HG03354 (cell line): ENCODE measurements around the gene SCGB1D4.
"Not testable (repeated sequence)": the region's sequence is repeated elsewhere in the genome, so short reads cannot be mapped to it uniquely, and the experiment has no call there.

ENCODE experiments used
- ATAC-seq: cut with Tn5 transposase; IDR thresholded peaks from one replicate; pipeline ENCODE4 v1.9.1; 2021; ENCODE audit warnings: mild to moderate bottlenecking; ENCODE audit not compliant: unreplicated experiment, poor library complexity, severe bottlenecking

SCGB1D4 gene, protein sequence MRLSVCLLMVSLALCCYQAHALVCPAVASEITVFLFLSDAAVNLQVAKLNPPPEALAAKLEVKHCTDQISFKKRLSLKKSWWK

DNA sequence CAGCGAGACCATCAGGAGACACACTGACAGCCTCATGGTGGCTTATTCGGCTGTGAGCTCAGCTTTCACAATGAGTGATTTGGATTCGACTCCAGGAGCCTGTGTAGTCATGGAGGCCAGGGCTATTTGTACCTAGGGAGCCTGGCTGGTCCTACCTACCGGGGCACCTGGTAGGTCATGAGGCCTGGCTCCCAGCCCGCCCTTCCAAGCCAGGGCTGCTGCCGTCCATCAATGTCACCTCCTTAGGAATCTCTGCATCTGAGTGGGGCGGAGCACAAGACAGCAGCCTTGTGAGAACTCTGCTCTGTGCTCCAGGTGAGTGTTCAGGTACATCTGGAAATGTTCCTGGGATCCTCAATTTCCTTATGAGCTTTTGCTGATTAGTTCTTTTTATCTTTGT lies at the start of gene SCGB1D4:
Gene SCGB1D4 (minus strand): TSS at position 101 of the 400 bp plus-strand sequence. CDS start 65 bp downstream, at position 36.
- ATAC-seq, result no peak

DNA sequence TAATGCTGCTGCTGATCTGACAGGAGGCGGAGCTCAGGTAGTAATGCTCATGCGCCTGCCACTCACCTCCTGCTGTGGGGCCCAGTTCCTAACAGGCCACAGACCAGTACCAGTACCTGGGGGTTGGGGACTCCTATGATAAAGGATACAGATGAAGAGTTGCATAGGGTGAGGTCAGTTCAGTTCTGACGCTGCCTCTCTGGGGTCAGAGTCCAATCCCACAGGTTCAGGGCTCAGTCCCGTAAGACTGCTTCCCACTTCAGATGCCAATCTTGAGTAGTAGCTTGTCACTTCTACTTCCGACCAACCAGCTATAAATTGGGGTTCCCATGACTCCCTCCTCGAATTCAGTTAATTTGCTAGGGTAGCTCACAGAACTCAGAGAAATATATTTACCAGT lies 47.0 kb upstream of the SCGB1D4 start:
- ATAC-seq, result no peak

DNA sequence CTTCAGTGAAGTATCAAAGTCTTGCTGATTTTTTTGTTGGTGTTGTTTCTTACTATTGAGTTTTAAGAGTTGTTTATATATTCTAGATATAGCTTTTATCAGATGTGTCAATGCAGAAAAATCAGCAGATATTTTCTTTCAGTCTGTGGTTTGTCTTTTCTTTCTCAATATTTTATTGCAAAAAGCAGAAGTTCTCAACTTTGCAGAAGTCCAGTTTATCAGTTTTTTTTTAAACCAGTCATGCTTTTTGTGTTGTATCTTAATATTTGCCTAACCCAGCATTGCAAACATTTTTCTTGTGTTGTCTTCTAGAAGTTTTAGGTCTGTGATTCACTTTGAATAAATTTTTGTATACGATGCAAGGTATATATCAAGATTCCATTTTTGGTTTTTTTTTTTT lies 45.3 kb upstream of the SCGB1D4 start:
- no peak for ATAC-seq

DNA sequence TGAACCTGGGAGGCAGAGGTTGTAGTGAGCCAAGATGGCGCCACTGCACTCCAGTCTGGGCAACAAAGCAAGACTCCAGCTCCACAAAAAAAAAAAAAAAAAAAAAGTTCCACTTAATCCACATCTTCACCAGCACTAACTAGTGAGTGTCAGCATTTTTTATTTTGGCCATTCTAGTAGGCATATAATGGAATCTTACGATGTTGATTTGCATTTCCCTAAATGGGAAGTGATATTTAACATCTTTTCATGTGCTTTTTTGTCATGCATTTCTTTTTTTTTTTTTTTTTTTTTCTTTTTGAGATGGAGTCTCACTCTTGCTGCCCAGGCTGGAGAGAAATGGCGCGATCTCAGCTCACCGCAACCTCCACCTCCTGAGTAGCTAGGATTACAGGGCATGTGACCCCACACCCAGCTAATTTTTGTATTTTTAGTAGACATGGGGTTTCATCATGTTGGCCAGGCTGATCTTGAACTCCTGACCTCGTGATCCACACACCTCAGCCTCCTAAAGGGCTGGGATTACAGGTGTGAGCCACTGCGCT lies 44.8 kb upstream of the SCGB1D4 start:
- ATAC-seq, result not testable (repeated sequence)

DNA sequence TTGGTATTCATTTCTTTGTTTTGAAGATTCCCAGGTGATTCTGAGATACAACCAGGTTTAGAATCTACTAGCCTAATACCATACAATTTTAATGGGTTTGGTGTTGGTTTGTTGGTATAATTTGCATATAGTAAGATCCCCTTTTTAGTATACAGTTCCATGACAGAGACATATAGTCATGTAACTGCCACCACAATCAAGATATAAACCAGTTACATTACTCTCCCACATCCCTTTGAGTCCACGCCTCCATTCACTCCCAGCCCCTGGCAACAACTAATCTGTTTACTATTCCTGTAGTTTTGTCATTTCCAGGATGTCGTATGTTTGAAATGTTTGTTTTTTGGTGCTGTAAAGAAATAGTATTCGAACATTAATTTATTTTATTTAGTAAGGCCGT lies 42.7 kb upstream of the SCGB1D4 start:
- ATAC-seq, result no peak

DNA sequence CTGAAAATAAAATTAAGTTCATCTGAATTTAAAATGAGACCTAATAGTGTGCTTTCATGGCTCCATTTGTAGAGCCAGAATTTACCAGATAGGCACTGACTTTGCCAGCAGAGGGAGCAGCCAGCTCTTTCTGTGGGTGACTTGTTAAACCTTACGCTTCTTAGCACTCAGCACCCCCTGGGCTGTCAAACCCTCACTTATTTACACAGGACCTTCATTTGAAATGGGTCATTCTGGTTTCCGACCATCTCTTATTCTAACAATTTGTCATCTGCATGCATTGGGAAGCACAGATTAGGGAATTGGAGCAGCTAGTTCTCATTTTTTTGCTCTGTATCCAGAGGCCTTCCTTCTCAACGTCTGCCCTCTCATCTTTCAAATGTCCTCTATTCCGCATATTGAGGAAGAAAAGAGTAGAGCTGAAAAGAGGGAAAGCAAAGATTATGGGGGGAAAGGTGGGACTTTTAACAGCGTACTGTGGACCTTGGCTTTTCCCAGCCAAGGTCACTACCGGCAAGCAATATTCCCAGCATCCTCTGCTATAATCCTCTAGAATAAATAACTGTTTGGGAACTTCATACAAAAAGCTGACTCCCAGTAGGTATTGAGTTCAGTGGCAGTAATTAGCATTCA lies 41.5 kb upstream of the SCGB1D4 start:
- ATAC-seq, result no peak

DNA sequence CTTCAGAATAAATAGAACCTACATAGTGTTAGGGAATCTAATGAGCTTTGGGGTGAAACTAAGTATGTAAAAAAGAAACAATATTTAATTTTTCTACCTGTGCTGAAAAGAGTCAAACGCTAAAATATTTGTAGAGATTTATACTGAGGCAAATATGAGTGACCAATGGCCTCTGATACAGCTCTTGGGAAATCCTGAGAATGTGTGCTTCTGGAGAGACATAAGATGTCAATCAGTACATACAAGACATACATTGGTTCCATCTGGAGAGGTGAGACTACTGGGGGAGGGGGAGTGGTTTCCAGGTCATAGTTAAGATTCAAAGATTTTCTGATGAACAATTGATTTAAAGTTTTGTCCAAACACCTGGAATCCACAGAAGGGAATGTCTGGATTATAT lies 39.3 kb upstream of the SCGB1D4 start:
- ATAC-seq, result no peak

DNA sequence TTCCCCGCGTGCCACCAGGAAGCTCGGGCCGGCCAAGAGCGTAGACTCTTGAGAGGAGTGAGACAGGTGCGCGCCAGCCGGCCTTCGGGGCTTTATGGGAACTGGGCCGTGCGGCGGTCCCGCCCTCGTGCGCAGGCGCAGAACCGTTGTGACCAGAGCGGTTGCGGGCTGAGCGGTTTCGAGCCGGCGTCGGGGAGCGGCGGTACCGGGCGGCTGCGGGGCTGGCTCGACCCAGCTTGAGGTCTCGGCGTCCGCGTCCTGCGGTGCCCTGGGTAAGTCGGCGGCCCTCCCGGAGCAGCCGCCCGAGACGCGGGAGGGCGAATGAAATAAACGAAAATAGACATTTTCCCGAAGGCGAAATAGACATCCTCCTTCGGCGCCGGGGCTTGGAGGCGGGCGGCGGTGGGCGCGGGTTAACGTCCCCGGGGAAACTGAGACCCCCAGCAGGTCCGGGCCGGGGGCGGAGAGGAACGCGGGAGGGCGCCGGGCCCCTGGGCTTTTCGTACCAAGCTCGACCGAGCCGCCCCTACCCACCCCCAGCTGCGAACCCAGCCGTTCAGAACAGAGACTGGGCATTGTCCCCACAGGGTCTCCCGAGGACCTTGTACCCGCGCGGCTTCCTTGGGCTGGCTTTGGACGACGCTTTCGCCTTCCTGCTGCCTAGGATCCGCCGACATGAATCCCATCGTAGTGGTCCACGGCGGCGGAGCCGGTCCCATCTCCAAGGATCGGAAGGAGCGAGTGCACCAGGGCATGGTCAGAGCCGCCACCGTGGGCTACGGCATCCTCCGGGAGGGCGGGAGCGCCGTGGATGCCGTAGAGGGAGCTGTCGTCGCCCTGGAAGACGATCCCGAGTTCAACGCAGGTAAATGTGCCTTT lies 38.7 kb upstream of the SCGB1D4 start, which contains the start of gene ASRGL1:
Gene ASRGL1 (plus strand): TSS at position 146 of the 879 bp plus-strand sequence. CDS start 530 bp downstream, at position 676.
- ATAC-seq, result no peak

DNA sequence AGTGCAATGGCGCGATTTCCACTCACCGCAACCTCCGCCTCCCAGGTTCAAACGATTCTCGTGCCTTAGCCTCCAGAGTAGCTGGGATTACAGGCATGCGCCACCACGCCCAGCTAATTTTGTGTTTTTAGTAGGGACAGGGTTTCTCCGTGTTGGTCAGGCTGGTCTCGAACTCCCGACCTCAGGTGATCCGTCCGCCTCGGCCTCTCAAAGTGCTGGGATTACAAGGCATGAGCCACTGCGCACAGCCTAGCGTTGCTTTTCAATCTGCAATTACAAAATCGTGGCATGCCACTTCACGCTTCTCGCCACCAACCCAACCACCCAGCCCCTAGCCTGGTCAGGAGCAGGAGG lies 38.1 kb upstream of the SCGB1D4 start:
- not testable (repeated sequence) for ATAC-seq

DNA sequence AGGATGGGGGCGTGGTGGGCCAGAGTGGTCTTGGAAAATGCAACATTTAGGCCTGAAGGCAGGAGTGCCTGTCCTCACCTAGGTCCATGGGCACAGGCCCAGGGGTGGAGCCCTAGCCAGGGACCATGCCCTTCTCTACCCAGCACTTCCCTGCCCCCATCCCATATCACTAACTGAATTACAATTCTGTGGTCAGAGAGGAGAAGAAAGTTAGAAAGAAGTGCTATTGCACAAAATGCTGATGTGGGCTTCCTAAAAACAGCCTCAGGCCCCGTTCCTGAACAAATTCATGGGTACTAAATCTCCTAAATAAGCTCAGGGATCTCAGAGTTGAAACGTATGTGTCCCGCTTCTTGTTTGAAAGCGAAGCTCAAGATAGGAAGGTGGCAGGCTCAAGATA lies 34.9 kb upstream of the SCGB1D4 start:
- ATAC-seq, result no peak

DNA sequence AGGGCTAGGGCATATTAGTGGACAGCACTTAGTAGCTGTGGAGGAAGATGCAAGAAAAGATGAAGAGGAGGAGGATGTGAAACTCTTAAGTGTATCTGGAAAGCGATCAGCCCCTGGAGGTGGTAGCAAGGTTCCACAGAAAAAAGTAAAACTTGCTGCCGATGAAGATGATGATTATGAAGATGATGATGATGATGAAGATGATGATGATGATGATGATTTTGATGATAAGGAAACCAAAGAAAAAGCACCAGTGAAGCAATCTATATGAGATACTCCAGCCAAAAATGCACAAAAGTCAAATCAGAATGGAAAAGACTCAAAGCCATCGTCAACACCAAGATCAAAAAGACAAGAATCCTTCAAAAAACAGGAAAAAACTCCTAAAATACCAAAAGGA lies 32.4 kb upstream of the SCGB1D4 start:
- ATAC-seq, result not testable (repeated sequence)

DNA sequence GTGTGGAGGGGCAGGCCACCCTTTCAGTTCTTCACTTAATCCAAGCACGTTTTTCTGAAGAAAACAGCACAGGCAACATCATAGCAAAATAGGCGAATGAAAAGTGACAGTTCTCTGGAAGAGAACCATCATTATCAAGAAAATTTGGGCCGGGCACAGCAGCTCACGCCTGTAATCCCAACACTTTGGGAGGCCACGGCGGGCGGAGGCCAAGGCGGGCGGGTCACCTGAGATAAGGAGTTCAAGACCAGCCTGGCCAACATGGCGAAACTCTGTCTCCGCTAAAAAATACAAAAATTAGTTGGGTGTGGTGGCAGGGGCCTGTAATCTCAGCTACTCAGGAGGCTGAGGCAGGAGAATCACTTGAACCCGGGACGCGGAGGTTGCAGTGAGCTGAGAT lies 28.7 kb upstream of the SCGB1D4 start:
- ATAC-seq, result not testable (repeated sequence)

DNA sequence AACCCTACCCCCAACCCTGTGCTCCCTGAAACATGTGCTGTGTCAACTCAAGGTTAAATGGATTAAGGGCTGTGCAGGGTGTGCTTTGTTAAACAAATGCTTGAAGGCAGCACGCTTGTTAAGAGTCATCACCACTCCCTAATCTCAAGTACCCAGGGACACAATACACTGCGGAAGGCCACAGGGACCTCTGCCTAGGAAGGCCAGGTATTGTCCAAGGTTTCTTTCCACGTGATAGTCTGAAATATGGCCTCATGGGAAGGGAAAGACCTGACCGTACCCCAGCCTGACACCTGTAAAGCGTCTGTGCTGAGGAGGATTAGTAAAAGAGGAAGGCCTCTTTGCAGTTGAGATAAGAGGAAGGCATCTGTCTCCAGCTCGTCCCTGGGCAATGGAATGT lies 27.8 kb upstream of the SCGB1D4 start:
- ATAC-seq, result not testable (repeated sequence)

DNA sequence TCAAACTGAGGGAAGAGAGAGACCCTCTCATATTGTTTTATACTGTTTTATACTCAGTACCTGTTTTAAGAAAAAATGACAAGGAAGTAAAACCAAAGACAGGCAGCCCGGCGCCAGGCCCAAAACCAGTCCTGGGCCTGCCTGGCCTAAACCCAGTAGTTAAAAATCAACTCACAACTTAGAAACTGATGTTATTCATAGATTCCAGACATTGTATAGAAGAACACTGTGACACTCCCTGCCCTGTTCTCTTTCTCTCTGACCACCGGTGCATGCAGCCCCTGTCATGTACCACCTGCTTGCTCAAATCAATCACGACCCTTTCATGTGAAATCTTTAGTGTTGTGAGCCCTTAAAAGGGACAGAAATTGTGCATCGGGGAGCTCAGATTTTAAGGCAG lies 26.9 kb upstream of the SCGB1D4 start:
- not testable (repeated sequence) for ATAC-seq

DNA sequence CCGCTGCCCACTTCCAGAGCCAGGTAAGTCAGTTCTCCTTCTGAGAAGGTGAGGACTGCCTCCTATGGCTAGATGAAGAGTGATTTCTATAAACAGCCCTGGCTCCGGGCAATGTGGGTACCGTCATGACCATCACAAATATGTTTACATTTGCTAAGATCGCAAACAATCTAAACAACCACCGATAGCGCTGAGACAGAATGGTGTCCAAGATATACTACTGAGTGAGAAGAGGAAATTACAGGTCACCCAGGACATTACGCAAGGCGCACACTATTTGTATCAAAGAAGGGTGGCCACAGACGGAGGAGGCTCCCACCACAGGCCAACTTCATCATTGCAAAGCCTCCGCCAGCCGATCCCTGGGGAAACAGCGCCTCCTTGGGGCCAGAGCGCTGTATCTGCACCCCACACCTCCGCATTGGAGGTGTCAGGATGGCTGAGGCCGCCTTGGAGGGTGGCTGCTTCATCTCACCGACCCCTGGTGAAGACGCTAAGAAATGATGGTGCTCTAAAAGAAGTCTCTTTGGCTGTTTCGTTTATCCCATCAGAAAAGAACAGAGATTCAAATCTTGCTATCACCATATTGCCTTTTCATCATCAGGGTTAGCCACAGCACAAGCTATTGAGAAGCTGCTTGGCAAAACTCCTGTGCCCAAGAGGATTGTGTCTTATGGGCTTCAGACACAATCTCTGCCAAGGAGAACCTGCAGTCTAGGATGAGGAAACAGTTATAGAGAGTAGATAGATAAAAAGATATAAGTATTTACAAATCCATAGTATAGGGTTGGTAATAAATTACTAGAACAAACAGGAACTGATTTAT lies 26.1 kb upstream of the SCGB1D4 start:
- ATAC-seq, result peak; percentile 53

DNA sequence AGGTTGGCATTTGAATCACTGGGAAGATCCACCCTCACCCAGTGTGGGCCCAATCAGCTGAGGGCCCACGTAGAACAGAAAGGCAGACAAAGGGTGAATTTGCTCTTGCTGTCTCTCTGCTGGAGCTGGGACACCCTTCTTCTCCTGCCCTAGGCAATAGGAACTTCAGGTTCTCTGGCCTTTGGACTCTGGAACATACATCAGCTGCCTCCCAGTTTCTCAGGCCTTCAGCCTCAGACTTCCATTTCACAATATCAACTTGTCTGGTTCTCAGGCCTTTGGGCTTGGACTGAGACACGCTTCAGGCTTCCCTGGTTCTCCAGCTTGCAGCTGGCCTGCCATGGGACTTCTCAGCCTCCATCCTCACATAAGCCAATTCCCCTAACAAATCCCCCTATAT lies 23.6 kb upstream of the SCGB1D4 start:
- ATAC-seq, result no peak

DNA sequence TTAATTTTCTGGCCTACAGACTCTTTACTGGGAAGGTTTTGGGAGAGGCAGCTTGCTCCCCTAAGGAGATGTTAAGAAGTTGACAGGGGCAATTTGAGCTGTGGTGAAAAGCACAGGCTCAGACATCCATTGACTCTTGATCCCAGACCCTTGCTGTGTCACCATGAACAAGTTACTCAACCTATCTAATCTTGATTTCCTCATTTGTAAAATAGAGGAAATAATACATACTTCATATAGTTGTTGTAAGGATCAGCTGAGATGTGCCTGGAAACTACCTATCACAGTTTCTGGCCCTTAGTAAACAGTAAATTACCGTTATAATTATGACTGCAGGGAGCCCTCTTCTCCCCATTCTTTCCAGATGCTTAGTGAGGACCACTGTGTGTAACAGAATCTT lies 16.6 kb upstream of the SCGB1D4 start:
- no peak for ATAC-seq

DNA sequence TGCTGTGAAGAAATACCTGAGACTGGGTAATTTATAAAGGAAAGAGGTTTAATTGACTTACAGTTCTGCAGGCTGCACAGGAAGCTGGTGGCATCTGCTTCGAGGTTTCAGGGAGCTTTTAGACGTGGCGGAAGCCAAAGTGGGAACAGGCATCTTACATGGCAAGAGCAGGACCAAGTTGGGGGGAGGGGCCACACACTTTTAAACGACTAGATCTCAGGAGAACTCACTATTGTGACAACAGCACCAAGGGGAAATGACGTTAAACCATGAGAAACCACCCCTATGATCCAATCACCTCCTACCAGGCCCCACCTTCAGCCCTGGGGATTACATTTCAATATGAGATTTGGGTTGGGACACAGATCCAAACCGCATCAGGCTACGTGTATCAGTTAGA lies 11.1 kb upstream of the SCGB1D4 start:
- no peak for ATAC-seq

DNA sequence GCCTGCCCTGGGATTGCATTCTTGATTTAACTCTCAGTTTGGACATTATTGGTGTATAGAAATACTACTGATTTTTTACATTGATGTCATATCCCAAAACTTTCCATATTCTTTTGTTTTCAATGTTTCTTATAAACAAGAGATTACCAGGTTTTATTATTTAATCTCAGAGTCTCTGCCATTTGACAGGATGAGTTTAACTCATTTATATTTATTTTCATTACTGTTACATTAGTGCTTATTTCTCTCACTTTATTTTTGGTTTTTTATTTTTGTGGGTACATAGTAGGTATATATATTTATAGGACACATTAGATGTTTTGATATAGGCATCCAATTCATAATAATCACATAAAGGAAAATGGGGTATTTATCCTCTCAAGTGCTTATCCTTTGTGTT lies 9.1 kb upstream of the SCGB1D4 start:
- ATAC-seq, result no peak

DNA sequence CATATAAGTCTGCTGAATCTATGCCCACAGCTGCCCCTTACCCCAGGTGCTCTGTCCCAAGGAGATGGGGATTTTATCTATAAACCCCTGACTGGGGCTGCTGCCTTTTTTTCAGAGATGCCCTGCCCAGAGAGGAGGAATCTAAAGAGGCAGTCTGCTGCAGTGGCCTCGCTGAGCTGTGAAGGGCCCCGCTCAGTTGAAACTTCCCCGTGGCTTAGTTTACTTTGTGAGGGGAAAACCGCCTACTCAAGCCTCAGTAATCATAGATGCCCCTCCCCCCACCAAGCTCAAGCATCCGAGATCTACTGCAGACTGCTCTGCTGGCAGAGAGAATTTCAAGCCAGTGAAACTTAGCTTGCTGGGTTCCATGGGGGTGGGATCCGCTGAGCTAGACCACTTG lies 7.4 kb upstream of the SCGB1D4 start:
- no peak for ATAC-seq
